ENCODE data around the gene PAQR3. TPM values are rescaled to one million over a fixed set of nuclear protein-coding genes. Genes with fewer than 3 reads are reported as not detected.

PAQR3 gene
- total and polyA plus RNA-seq, 2 of the 4 experiments (the other 2 are of a cell fraction) = 11.5 to 11.8 TPM

GRCh38 chr4:78870056-78870455 lies 69.2 kb downstream of the PAQR3 start:
- H3K36me3 ChIP-seq (ENCODE audit: control insufficient read depth, insufficient read depth, low read length) = peaks cover 17% of the 10 kb centered on the region
- no peak overlapping the region for H3K4me2 ChIP-seq (ENCODE audit: low read depth, low read length)
- H3K23ac ChIP-seq (ENCODE audit: low read depth, low read length) = no peak overlapping the region
- no peak overlapping the region for H3K4ac ChIP-seq (ENCODE audit: low read depth, low read length)
- H2AFZ ChIP-seq (replicated peaks; ENCODE audit: low read length, poor library complexity) = no peak overlapping the region
- ATAC-seq (ENCODE audit: low read depth) = no peak
- H3K4me1 ChIP-seq (ENCODE audit: control insufficient read depth, insufficient read depth, low read length) = no peaks in the 10 kb centered on the region
- H3K9me3 ChIP-seq (ENCODE audit: control insufficient read depth, insufficient read depth, low read length) = no peaks in the 10 kb centered on the region
- H3K14ac ChIP-seq (replicated peaks; ENCODE audit: low read depth, low read length) = no peak overlapping the region
- TF ChIP-seq NFE2L2 (IDR thresholded peaks at IDR 0.05; ENCODE audit: low read depth, low read length) (no peak), SMC3 (IDR thresholded peaks at IDR 0.05; ENCODE audit: low read depth, low read length) (no peak), CEBPB (IDR thresholded peaks at IDR 0.05; ENCODE audit: low read depth, low read length) (no peak), MAZ (IDR thresholded peaks at IDR 0.05; ENCODE audit: borderline replicate concordance, low read depth, low read length) (no peak), RFX5 (IDR thresholded peaks at IDR 0.05; ENCODE audit: low read depth, low read length) (no peak), BHLHE40 (IDR thresholded peaks at IDR 0.05; ENCODE audit: low read depth, low read length) (no peak), FOS (IDR thresholded peaks at IDR 0.05; ENCODE audit: low read depth, low read length) (no peak), ELK1 (IDR thresholded peaks at IDR 0.05; ENCODE audit: borderline replicate concordance, low read depth, low read length) (no peak), USF2 (IDR thresholded peaks at IDR 0.05; ENCODE audit: low read depth, low read length) (no peak), MAFK (IDR thresholded peaks at IDR 0.05; ENCODE audit: low read depth, low read length) (no peak), POLR2A (IDR thresholded peaks at IDR 0.05; ENCODE audit: low read depth, low read length) (no peak), MXI1 (IDR thresholded peaks at IDR 0.05; ENCODE audit: borderline replicate concordance, low read depth, low read length) (no peak), CHD1 (IDR thresholded peaks at IDR 0.05; ENCODE audit: low read depth, low read length) (no peak), RCOR1 (IDR thresholded peaks at IDR 0.05; ENCODE audit: insufficient replicate concordance, low read length) (no peak), RAD21 (IDR thresholded peaks at IDR 0.05; ENCODE audit: low read length) (no peak), CTCF (conservative IDR thresholded peaks at IDR 0.05; ENCODE audit: low read depth, low read length) (no peak)
- ChIA-PET POLR2A (ENCODE audit: unreplicated experiment) (no interaction called here), CTCF (interaction anchor here (1.1 kb wide), 1 partner anchor 224 kb away, joined by 4 read pairs; no protein-coding TSS in a partner anchor)
- no peaks in the 10 kb centered on the region for H4K20me1 ChIP-seq (ENCODE audit: insufficient read depth, low read length)
- no peak overlapping the region for H2BK120ac ChIP-seq (ENCODE audit: low read depth, low read length)
- H4K5ac ChIP-seq (ENCODE audit: low read depth, low read length) = no peak overlapping the region
- H2BK15ac ChIP-seq (ENCODE audit: low read depth, low read length) = no peak overlapping the region
- no peak overlapping the region for H2AK5ac ChIP-seq (ENCODE audit: low read depth, low read length)
- intact Hi-C loops (cut with micrococcal nuclease) (no loop called here), in situ Hi-C loops (cut with MboI; ENCODE audit: low sequenced_read_pairs) (loop anchor here (25.0 kb wide), 1 partner anchor 908 kb away; no protein-coding TSS in a partner anchor), dilution Hi-C loops (cut with HindIII; ENCODE audit: low sequenced_read_pairs, unreplicated experiment) (loop anchor here (25.0 kb wide), 1 partner anchor 258 kb away; no protein-coding TSS in a partner anchor)
- H2BK5ac ChIP-seq (ENCODE audit: low read depth, low read length, poor library complexity, severe bottlenecking) = no peak overlapping the region
- H4K8ac ChIP-seq (ENCODE audit: low read depth in 2 of 2, low read length in 2 of 2) = no peak overlapping the region
- H2AK9ac ChIP-seq (replicated peaks; ENCODE audit: low read depth, low read length, poor library complexity) = no peak overlapping the region
- BruUV-seq (replicated peaks) = no TSS peak
- peaks cover 3 to 9% of the 10 kb centered on the region in 2 experiments; a peak in 2 of 4 replicates for H3K79me1 ChIP-seq (ENCODE audit: low read depth in 1 of 2, low read length in 2 of 2)
- no peak overlapping the region for H3K27ac ChIP-seq (ENCODE audit: insufficient read depth, low read length)
- no peak overlapping the region for H3K4me3 ChIP-seq (ENCODE audit: insufficient read depth, low read depth, low read length)
- no peak overlapping the region for H4K91ac ChIP-seq (ENCODE audit: insufficient read depth, low read depth, low read length)
- no peak overlapping the region for H3K56ac ChIP-seq (ENCODE audit: extremely low read depth, insufficient read depth, low read length)
- H2BK20ac ChIP-seq (ENCODE audit: low read depth, low read length) = no peak overlapping the region
- H3K27me3 ChIP-seq (ENCODE audit: control insufficient read depth, insufficient read depth, low read length) = no peaks in the 10 kb centered on the region
- DNase-seq = no peak
- H3K9me1 ChIP-seq (ENCODE audit: insufficient read depth, low read length) = no peaks in the 10 kb centered on the region; the same call in 1 of the 2 replicates
- H3K9ac ChIP-seq (ENCODE audit: low read depth, low read length) = no peak overlapping the region
- no peak overlapping the region for H3K18ac ChIP-seq (ENCODE audit: low read depth, low read length)

Data from IMR-90 (cell line).